ENCODE measurements around the gene RASA3. TPM values are rescaled to one million over a fixed set of nuclear protein-coding genes. Genes with fewer than 3 reads are reported as not detected.
A peak's percentile ranks its signal among the peaks of the same experiment; 100 is the strongest.

Gene RASA3
- total and polyA plus RNA-seq, 2 donors (not counting 3 experiments of a cell fraction or from before 2014, with no cell fraction given): 26.5 to 53.8 TPM

DNA sequence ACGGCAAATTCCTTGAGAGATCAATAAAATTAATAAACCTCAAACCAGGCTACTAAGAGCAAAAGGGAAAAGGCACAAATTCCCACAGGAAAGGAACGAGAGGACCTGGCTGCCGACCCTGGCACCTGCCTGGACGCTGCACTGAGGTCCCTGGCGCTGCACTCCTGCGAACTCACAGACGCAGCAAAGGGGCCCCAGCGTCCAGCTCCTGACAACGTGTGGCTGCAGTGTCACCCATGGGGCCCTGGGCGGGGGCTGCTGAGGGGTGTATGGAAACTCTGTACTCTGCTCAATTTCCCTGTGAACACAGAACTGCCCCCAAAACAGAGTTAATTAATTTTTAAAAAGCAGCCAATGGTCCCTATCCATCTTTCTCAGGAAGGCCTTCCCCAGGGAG lies 97.2 kb downstream of the RASA3 start:
- no peak overlapping the region for H3K4me3 ChIP-seq (replicated peaks in 1 of 3; ENCODE audit: insufficient read depth in 1 of 3, low read depth in 1 of 3, low read length in 3 of 3)
- POLR2A ChIA-PET: no interaction called here
- intact Hi-C loops (cut with micrococcal nuclease): loop anchor here (2.0 kb wide), 3 partner anchors 22 to 30 kb away; no protein-coding TSS in a partner anchor
- H3K9me3 ChIP-seq (replicated peaks; ENCODE audit: control insufficient read depth, insufficient read depth, low read length): no peaks in the 10 kb centered on the region
- H3K79me2 ChIP-seq (ENCODE audit: control insufficient read depth, insufficient read depth, low read length): peaks cover 81% of the 10 kb centered on the region
- H3K9ac ChIP-seq (replicated peaks; ENCODE audit: extremely low read depth, insufficient read depth, low read length): no peak overlapping the region
- FAIRE-seq (no peak), DNase-seq (ENCODE audit: low read depth, low spot score) (no peak)
- no peaks in the 10 kb centered on the region for H3K9me1 ChIP-seq (replicated peaks; ENCODE audit: control insufficient read depth, extremely low read depth, insufficient read depth, low read length)
- peaks cover 25% of the 10 kb centered on the region for H3K4me1 ChIP-seq (ENCODE audit: control insufficient read depth, extremely low read depth, insufficient read depth, low read length)
- no peaks in the 10 kb centered on the region for H4K20me1 ChIP-seq (replicated peaks; ENCODE audit: control insufficient read depth, extremely low read depth, insufficient read depth, low read length)
- TF ChIP-seq, protein P1, sequence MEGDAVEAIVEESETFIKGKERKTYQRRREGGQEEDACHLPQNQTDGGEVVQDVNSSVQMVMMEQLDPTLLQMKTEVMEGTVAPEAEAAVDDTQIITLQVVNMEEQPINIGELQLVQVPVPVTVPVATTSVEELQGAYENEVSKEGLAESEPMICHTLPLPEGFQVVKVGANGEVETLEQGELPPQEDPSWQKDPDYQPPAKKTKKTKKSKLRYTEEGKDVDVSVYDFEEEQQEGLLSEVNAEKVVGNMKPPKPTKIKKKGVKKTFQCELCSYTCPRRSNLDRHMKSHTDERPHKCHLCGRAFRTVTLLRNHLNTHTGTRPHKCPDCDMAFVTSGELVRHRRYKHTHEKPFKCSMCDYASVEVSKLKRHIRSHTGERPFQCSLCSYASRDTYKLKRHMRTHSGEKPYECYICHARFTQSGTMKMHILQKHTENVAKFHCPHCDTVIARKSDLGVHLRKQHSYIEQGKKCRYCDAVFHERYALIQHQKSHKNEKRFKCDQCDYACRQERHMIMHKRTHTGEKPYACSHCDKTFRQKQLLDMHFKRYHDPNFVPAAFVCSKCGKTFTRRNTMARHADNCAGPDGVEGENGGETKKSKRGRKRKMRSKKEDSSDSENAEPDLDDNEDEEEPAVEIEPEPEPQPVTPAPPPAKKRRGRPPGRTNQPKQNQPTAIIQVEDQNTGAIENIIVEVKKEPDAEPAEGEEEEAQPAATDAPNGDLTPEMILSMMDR (IDR thresholded peaks at IDR 0.05; ENCODE audit: extremely low read depth in 1 of 2, insufficient read depth in 1 of 2, low read depth in 1 of 2, low read length in 2 of 2): no peak
- TF ChIP-seq EZH2 (IDR thresholded peaks at IDR 0.05; ENCODE audit: borderline replicate concordance, low read depth, low read length, severe bottlenecking): no peak
- TF ChIP-seq POLR2AphosphoS5 (IDR thresholded peaks at IDR 0.05; ENCODE audit: insufficient read depth, low read depth, low read length): no peak
- TF ChIP-seq, protein P2, sequence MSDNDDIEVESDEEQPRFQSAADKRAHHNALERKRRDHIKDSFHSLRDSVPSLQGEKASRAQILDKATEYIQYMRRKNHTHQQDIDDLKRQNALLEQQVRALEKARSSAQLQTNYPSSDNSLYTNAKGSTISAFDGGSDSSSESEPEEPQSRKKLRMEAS (IDR thresholded peaks at IDR 0.05; ENCODE audit: insufficient read depth, insufficient read length): no peak
- TF ChIP-seq MYC (IDR thresholded peaks at IDR 0.05; ENCODE audit: low read depth, low read length): no peak
- no peak for TF ChIP-seq FOS (IDR thresholded peaks at IDR 0.05; ENCODE audit: borderline replicate concordance, insufficient read depth, low read length)
- no peak overlapping the region for H2AFZ ChIP-seq (ENCODE audit: low read depth, low read length)
- CTCF ChIA-PET: interaction anchor here (1.3 to 1.9 kb wide), 2 partner anchors 22 to 34 kb away, joined by 4 to 5 read pairs; no protein-coding TSS in a partner anchor
- no peak overlapping the region for H3K4me2 ChIP-seq (ENCODE audit: insufficient read depth, low read length)
- dilution Hi-C loops (cut with MboI; ENCODE audit: extremely low pct_ligation_motif_present, low sequenced_read_pairs): no loop called here
- H3K36me3 ChIP-seq (ENCODE audit: control insufficient read depth in 2 of 2, extremely low read depth in 1 of 2, insufficient read depth in 2 of 2, low read length in 2 of 2): peaks cover 0 to 7% of the 10 kb centered on the region in 2 experiments
- peak overlapping the region; percentile 1 for H3K27ac ChIP-seq (ENCODE audit: insufficient read depth, low read depth, low read length)
- no TSS peak for BruUV-seq (replicated peaks)
- H3K27me3 ChIP-seq (ENCODE audit: control insufficient read depth in 2 of 2, insufficient read depth in 2 of 2, low read length in 2 of 2): no peaks in the 10 kb centered on the region

Data from endothelial cell of umbilical vein (primary cell).